SU-DHL-6 (cell line): ENCODE results near the gene NR5A2.

Source experiments
- H2AFZ ChIP-seq: fragments of 200-600 bp; sonication (generic); 2 replicates; pipeline ENCODE4 v1.6.1; 2014; ENCODE audit warnings: low read depth, mild to moderate bottlenecking, moderate library complexity, mixed read lengths, antibody characterized with exemption, low read length; ENCODE audit not compliant: severe bottlenecking
- H3F3A ChIP-seq: fragments of 200-600 bp; shearing (Covaris generic); 2 replicates; pipeline ENCODE4 v1.6.0; 2016; ENCODE audit warnings: antibody characterized with exemption, mild to moderate bottlenecking; ENCODE audit not compliant: insufficient read depth
- H3K27ac ChIP-seq: fragments of 200-600 bp; sonication (generic); 2 replicates; pipeline ENCODE4 v1.5.1; 2016; ENCODE audit warnings: low read depth, mild to moderate bottlenecking, low read length, moderate library complexity, mixed read lengths
- H3K27me3 ChIP-seq: fragments of 200-600 bp; sonication (generic), shearing (Covaris generic); 2 replicates; pipeline ENCODE4 v1.6.0; 2014; ENCODE audit warnings: mild to moderate bottlenecking, low read length
- H3K36me3 ChIP-seq: fragments of 200-600 bp; sonication (generic); 2 replicates; pipeline ENCODE4 v1.6.1; 2014; ENCODE audit warnings: mild to moderate bottlenecking, low read length, mixed read lengths
- H3K4me2 ChIP-seq: fragments of 300-600, 200-600 bp; shearing (Covaris generic), sonication (generic); 2 replicates; pipeline ENCODE4 v1.6.0; 2014; ENCODE audit warnings: low read length, low read depth, mild to moderate bottlenecking; ENCODE audit not compliant: poor library complexity, severe bottlenecking
- H3K4me3 ChIP-seq: fragments of 200-600 bp; sonication (generic); 2 replicates; pipeline ENCODE4 v1.5.1; 2014; ENCODE audit warnings: antibody characterized with exemption, low read length, mild to moderate bottlenecking, mixed read lengths; ENCODE audit not compliant: insufficient read depth, poor library complexity, severe bottlenecking
- H3K79me2 ChIP-seq: fragments of 200-600 bp; sonication (generic); 2 replicates; pipeline ENCODE4 v1.6.1; 2014; ENCODE audit warnings: mild to moderate bottlenecking, low read length, moderate library complexity; ENCODE audit not compliant: insufficient read depth
- H3K9ac ChIP-seq: fragments of 200-600 bp; sonication (generic); 2 replicates; pipeline ENCODE4 v1.7.0; 2014; ENCODE audit warnings: mild to moderate bottlenecking, low read length
- H3K9me2 ChIP-seq: fragments of 200-600 bp; sonication (generic); replicated peaks from 2 replicates; pipeline ENCODE4 v1.6.1; 2014; ENCODE audit warnings: low read length; ENCODE audit not compliant: insufficient read depth
- H3K9me3 ChIP-seq: fragments of 200-600 bp; sonication (generic); 2 replicates; pipeline ENCODE4 v1.6.1; 2014; ENCODE audit warnings: low read length, mixed read lengths; ENCODE audit not compliant: insufficient read depth
- H4K20me1 ChIP-seq: fragments of 200-600 bp; sonication (generic); 2 replicates; pipeline ENCODE4 v1.6.1; 2014; ENCODE audit warnings: low read depth, mild to moderate bottlenecking, antibody characterized with exemption, low read length, moderate library complexity, mixed read lengths
- EZH2phosphoT487 ChIP-seq: fragments of 200-600 bp; sonication (generic), shearing (Covaris generic); conservative IDR thresholded peaks from 2 replicates; pipeline ENCODE4 v1.6.1; 2018; ENCODE audit warnings: mild to moderate bottlenecking, antibody characterized with exemption, low read length, moderate library complexity, mixed read lengths
- TF ChIP-seq, protein P1 (sequence below): fragments of 200-600 bp; sonication (generic); IDR thresholded peaks from one replicate; pipeline ENCODE4 v1.5.1; 2017; ENCODE audit warnings: antibody characterized with exemption, mild to moderate bottlenecking, low read length, moderate library complexity; ENCODE audit not compliant: insufficient read depth, poor library complexity, severe bottlenecking

The NR5A2 gene

DNA sequence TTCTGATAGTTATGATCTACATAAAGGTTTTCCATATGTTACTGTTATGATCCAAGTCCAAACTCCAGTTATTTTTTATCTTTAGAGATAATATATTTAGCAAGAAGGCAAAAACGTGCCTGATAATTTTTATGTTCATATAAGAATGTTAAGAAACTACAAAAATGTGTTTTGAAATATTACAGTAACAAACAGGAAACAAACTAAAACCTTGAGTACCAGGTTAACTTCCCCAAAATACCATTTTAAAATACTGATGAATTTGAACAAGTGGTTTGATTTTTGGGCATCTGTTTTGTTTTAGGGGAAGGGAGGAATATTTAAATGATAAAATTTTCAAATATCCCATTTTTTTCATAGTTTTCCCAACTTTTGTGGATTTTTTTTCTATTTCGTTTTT, 124.8 kb downstream of the NR5A2 start:
- H3K79me2 ChIP-seq, result no peaks in the 10 kb centered on the region
- H3F3A ChIP-seq, result no peaks in the 10 kb centered on the region
- no peaks in the 10 kb centered on the region for H3K27me3 ChIP-seq
- H2AFZ ChIP-seq, result no peak overlapping the region
- H3K9ac ChIP-seq, result no peak overlapping the region
- no peaks in the 10 kb centered on the region for H4K20me1 ChIP-seq
- H3K36me3 ChIP-seq, result no peaks in the 10 kb centered on the region
- no peaks in the 10 kb centered on the region for H3K9me2 ChIP-seq
- H3K4me2 ChIP-seq, result peak overlapping the region; percentile 53
- H3K4me3 ChIP-seq, result no peak overlapping the region
- TF ChIP-seq, protein P1, sequence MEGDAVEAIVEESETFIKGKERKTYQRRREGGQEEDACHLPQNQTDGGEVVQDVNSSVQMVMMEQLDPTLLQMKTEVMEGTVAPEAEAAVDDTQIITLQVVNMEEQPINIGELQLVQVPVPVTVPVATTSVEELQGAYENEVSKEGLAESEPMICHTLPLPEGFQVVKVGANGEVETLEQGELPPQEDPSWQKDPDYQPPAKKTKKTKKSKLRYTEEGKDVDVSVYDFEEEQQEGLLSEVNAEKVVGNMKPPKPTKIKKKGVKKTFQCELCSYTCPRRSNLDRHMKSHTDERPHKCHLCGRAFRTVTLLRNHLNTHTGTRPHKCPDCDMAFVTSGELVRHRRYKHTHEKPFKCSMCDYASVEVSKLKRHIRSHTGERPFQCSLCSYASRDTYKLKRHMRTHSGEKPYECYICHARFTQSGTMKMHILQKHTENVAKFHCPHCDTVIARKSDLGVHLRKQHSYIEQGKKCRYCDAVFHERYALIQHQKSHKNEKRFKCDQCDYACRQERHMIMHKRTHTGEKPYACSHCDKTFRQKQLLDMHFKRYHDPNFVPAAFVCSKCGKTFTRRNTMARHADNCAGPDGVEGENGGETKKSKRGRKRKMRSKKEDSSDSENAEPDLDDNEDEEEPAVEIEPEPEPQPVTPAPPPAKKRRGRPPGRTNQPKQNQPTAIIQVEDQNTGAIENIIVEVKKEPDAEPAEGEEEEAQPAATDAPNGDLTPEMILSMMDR, result no peak
- no peak for TF ChIP-seq EZH2phosphoT487
- peak overlapping the region; percentile 61; the same call in 1 of the 2 replicates for H3K27ac ChIP-seq
- no peaks in the 10 kb centered on the region for H3K9me3 ChIP-seq

DNA sequence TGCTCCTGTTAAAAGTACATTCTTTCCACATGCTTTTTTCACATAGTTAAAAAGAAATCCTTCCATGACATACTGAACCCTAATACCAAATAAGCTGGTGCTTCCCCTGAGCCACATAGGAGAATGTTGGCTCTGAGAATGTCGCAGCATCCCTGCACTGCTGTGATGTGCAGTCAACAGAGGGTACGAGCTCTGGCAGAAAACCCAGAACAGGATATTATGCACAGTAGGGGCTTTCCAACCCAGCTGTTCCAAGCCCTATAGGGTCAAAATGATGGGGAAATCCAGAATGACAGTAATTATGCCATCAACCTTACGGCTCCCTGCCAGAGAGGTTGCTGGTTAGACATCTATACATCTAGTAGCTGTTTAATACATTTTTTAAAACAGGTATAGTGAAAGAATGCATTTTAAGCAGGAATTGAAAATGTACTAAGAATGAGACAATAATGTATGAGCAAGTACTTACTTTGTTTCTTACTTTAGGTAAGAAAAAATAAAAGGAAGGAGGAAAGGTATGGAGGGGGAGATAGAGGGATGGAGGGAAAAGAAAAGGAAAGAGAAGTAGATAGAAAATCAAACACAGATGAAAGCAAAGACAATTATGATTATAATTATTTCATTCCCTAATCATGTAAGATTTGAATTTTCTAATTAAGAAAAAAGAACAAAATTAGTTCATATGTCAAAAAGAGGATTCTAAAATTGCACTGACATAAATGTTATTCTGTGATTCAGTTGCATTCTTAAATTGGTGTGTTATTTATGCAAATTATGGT, 126.0 kb downstream of the NR5A2 start:
- Histone ChIP-seq H3K9ac (no peak overlapping the region), H3K36me3 (no peaks in the 10 kb centered on the region), H3K4me3 (no peak overlapping the region)

DNA sequence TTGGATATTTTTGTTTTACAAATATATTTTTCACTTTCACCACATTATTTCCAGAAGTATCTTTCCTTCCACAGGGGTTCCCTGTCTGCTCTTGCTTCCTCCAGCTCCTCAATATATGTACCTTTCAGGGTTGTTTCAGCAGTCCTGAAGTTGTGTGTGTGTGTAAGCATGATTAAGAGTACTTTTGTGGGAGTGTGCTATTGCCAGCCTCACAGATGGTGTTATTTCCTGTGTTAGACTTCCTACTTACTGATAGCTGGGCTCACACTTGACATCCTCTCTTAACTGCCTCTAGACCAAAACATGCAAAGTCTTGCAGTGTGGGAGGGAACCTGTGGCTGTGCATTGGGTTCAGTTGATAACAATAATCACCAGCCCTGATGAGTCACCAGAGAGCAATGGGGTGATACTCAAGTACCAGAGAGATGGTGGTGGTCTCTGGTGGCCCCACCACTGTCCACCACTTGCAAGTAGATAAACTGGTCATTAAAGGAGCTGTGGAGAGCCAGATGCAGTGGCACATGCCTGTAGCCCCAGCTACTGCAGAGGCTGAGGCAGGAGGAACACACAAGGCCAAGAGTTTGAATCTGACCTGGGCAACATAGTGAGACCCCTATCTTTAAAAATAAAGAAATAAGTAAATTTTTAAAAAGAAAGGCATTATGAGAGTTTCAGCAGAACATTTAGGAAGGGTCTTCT, 126.7 kb downstream of the NR5A2 start:
- no peaks in the 10 kb centered on the region for H3F3A ChIP-seq
- no peaks in the 10 kb centered on the region for H3K27me3 ChIP-seq
- H2AFZ ChIP-seq, result peak overlapping the region; percentile 70
- no peak overlapping the region for H3K4me3 ChIP-seq
- no peaks in the 10 kb centered on the region for H3K79me2 ChIP-seq
- no peaks in the 10 kb centered on the region for H3K36me3 ChIP-seq
- H4K20me1 ChIP-seq, result no peaks in the 10 kb centered on the region
- no peaks in the 10 kb centered on the region for H3K9me2 ChIP-seq
- H3K9me3 ChIP-seq, result no peaks in the 10 kb centered on the region
- H3K4me2 ChIP-seq, result peak overlapping the region; percentile 53
- TF ChIP-seq, protein P1, result no peak
- no peak for TF ChIP-seq EZH2phosphoT487
- no peak overlapping the region for H3K9ac ChIP-seq
- peak overlapping the region; percentile 61 for H3K27ac ChIP-seq

More for the DNA sequence above, 126.0 kb downstream of the NR5A2 start:
- H3K79me2 ChIP-seq, result no peaks in the 10 kb centered on the region
- H3K27me3 ChIP-seq, result no peaks in the 10 kb centered on the region
- no peaks in the 10 kb centered on the region for H4K20me1 ChIP-seq
- H3F3A ChIP-seq, result no peaks in the 10 kb centered on the region
- TF ChIP-seq, protein P1, result no peak
- no peak for TF ChIP-seq EZH2phosphoT487
- peak overlapping the region; percentile 53 for H3K4me2 ChIP-seq
- H3K27ac ChIP-seq, result peak overlapping the region; percentile 61
- H3K9me3 ChIP-seq, result no peaks in the 10 kb centered on the region
- no peaks in the 10 kb centered on the region for H3K9me2 ChIP-seq
- peak overlapping the region; percentile 1 for H2AFZ ChIP-seq
